GM23338 (cell line): ENCODE data around the gene HDAC9. TPM values are rescaled to one million over a fixed set of nuclear protein-coding genes. Genes with fewer than 3 reads are reported as not detected.
A peak's percentile ranks its signal among the peaks of the same experiment; 100 is the strongest.

Experiments used
- ATAC-seq: fragments of 200-7000 bp; cut with Tn5 transposase; 3 replicates; pipeline ENCODE4 v1.9.1; 2020
- DNase-seq: peaks from one replicate; pipeline ENCODE4 v3.0.0-alpha.2; 2015; ENCODE audit warnings: low spot score
- H2AFZ ChIP-seq: fragments of 200-600 bp; sonication (generic); 2 replicates; pipeline ENCODE4 v1.8.0; 2016; ENCODE audit warnings: antibody characterized with exemption, mild to moderate bottlenecking, moderate library complexity
- H3F3A ChIP-seq: fragments of 200-600 bp; sonication (generic); replicated peaks from 2 replicates; pipeline ENCODE4 v1.8.0; 2017; ENCODE audit warnings: antibody characterized with exemption, mixed run types, low read depth
- H3K27ac ChIP-seq: fragments of 200-600 bp; sonication (generic); 2 replicates; pipeline ENCODE4 v1.6.1; 2016; ENCODE audit warnings: low read depth
- H3K27me3 ChIP-seq: fragments of 200-600 bp; sonication (generic); 2 replicates; pipeline ENCODE4 v1.8.0; 2016; ENCODE audit warnings: mild to moderate bottlenecking, mixed run types, moderate library complexity; ENCODE audit not compliant: insufficient read depth
- H3K36me3 ChIP-seq: fragments of 200-600 bp; sonication (generic); 2 replicates; pipeline ENCODE4 v1.8.0; 2016; ENCODE audit warnings: mild to moderate bottlenecking; ENCODE audit not compliant: insufficient read depth
- H3K4me1 ChIP-seq: fragments of 200-600 bp; sonication (generic); 2 replicates; pipeline ENCODE4 v1.8.0; 2016; ENCODE audit warnings: mild to moderate bottlenecking, moderate library complexity; ENCODE audit not compliant: insufficient read depth
- H3K4me2 ChIP-seq: fragments of 200-600 bp; sonication (generic); 2 replicates; pipeline ENCODE4 v1.7.1; 2017; ENCODE audit warnings: mixed run types
- H3K4me3 ChIP-seq: fragments of 200-600 bp; sonication (generic); 2 replicates; pipeline ENCODE4 v1.6.1; 2016; ENCODE audit warnings: mixed run types
- H3K79me2 ChIP-seq: fragments of 200-600 bp; sonication (generic); replicated peaks from 2 replicates; pipeline ENCODE4 v1.8.0; 2017; ENCODE audit warnings: mild to moderate bottlenecking; ENCODE audit not compliant: insufficient read depth
- H3K9me2 ChIP-seq: fragments of 200-600 bp; sonication (generic); 2 replicates; pipeline ENCODE4 v1.8.0; 2017; ENCODE audit not compliant: insufficient read depth
- H4K20me1 ChIP-seq: fragments of 200-600 bp; sonication (generic); replicated peaks from 2 replicates; pipeline ENCODE4 v1.8.0; 2017; ENCODE audit warnings: mild to moderate bottlenecking; ENCODE audit not compliant: insufficient read depth
- H3K27ac Mint-ChIP-seq: 2 replicates; pipeline ENCODE4 v1.8.0; 2020; ENCODE audit warnings: inconsistent platforms, mild to moderate bottlenecking, moderate library complexity, mixed read lengths
- H3K27me3 Mint-ChIP-seq: 3 replicates; pipeline ENCODE4 v1.8.0; 2022; ENCODE audit warnings: low read depth, mild to moderate bottlenecking, moderate library complexity, mixed read lengths, inconsistent platforms; ENCODE audit not compliant: insufficient read depth, poor library complexity
- H3K36me3 Mint-ChIP-seq: 3 replicates; pipeline ENCODE4 v1.8.0; 2021; ENCODE audit warnings: low read depth, mild to moderate bottlenecking, inconsistent platforms, moderate library complexity, mixed read lengths
- H3K4me1 Mint-ChIP-seq: 3 replicates; pipeline ENCODE4 v1.8.0; 2020; ENCODE audit warnings: mild to moderate bottlenecking, inconsistent platforms, mixed read lengths
- H3K4me3 Mint-ChIP-seq: 3 replicates; pipeline ENCODE4 v1.8.0; 2021; ENCODE audit warnings: moderate library complexity, mild to moderate bottlenecking, inconsistent platforms, mixed read lengths
- H3K9me3 Mint-ChIP-seq: 3 replicates; pipeline ENCODE4 v1.8.0; 2020; ENCODE audit warnings: moderate library complexity, mild to moderate bottlenecking, inconsistent platforms, mixed read lengths
- CREB1 ChIP-seq: fragments of 250-450 bp; sonication (Bioruptor Pico); IDR thresholded peaks from 2 replicates; pipeline ENCODE4 v1.5.0; 2020; ENCODE audit warnings: low read depth, mild to moderate bottlenecking, moderate library complexity
- CTCF ChIP-seq, 2 experiments: fragments of 200-600 bp in 1 of 2; sonication (generic) in 1 of 2; conservative IDR thresholded peaks; 2 replicates each; pipeline versions ENCODE4 v1.5.1 to v1.6.1; 2016 to 2017; ENCODE audit warnings: antibody characterized with exemption in 2 of 2, low read depth in 2 of 2, mild to moderate bottlenecking in 2 of 2, moderate library complexity in 1 of 2
- ETS1 ChIP-seq: IDR thresholded peaks from 2 replicates; pipeline ENCODE4 v1.6.1; 2016; ENCODE audit warnings: antibody characterized with exemption
- EZH2phosphoT487 ChIP-seq: fragments of 200-600 bp; sonication (generic); IDR thresholded peaks from one replicate; pipeline ENCODE4 v1.8.1; 2018; ENCODE audit warnings: antibody characterized with exemption; ENCODE audit not compliant: unreplicated experiment
- JUNB ChIP-seq: IDR thresholded peaks from one replicate; pipeline ENCODE4 v1.6.1; 2016; ENCODE audit warnings: antibody characterized with exemption; ENCODE audit not compliant: unreplicated experiment
- NANOG ChIP-seq: IDR thresholded peaks from 2 replicates; pipeline ENCODE4 v1.6.1; 2016; ENCODE audit warnings: antibody characterized with exemption, borderline replicate concordance
- POLR2AphosphoS5 ChIP-seq: IDR thresholded peaks from 2 replicates; pipeline ENCODE4 v1.6.1; 2016; ENCODE audit warnings: antibody characterized with exemption, low read depth
- ZNF114 ChIP-seq: fragments of 250-450 bp; sonication (Bioruptor Pico); IDR thresholded peaks from 2 replicates; pipeline ENCODE4 v1.5.0; 2020; ENCODE audit warnings: mild to moderate bottlenecking, moderate library complexity
- ZNF462 ChIP-seq: fragments of 250-450 bp; sonication (Bioruptor Pico); IDR thresholded peaks from 2 replicates; pipeline ENCODE4 v1.5.0; 2020; ENCODE audit warnings: mild to moderate bottlenecking, moderate library complexity
- polyA plus RNA-seq: library from polyadenylated mRNA; unstranded; fragments of >200 nt; fragmentation: Nextera tagmentation; extraction: Ambion mirVana; gene quantifications from 2 replicates; pipeline ENCODE4 v1.2.1, GENCODE V29; 2016
- total RNA-seq: library from RNA; depleted of rRNA; stranded (reverse); fragments of >200 nt; shearing (Covaris generic); gene quantifications from 2 replicates; pipeline ENCODE4 v1.2.3, GENCODE V29; 2014

Gene HDAC9
- total and polyA plus RNA-seq, 2 experiments from 2014 or later, result 8.3 to 18.5 TPM

- H3K36me3 ChIP-seq, result no peaks in the 10 kb centered on the region
- H3K4me3 ChIP-seq, result peak overlapping the region; percentile 57
- no peak for DNase-seq
- Mint-ChIP-seq H3K4me1 (peaks cover 59% of the 10 kb centered on the region), H3K27me3 (no peaks in the 10 kb centered on the region), H3K9me3 (no peaks in the 10 kb centered on the region), H3K4me3 (peak overlapping the region; percentile 83), H3K36me3 (no peaks in the 10 kb centered on the region), H3K27ac (no peak overlapping the region)
- no peak overlapping the region for H3K27ac ChIP-seq
- ATAC-seq, result no peak
- H3K4me2 ChIP-seq, result peak overlapping the region; percentile 82
- H2AFZ ChIP-seq, result no peak overlapping the region
- TF ChIP-seq ETS1 (no peak), EZH2phosphoT487 (no peak), CREB1 (CRISPR knock-in tag) (no peak), ZNF462 (CRISPR knock-in tag) (no peak), POLR2AphosphoS5 (no peak), JUNB (no peak), ZNF114 (CRISPR knock-in tag) (no peak), CTCF (conservative IDR thresholded peaks at IDR 0.05; ENCODE audit: low read depth in 2 of 2) (no peak), NANOG (no peak)
- no peaks in the 10 kb centered on the region for H3K27me3 ChIP-seq
- H4K20me1 ChIP-seq, result no peaks in the 10 kb centered on the region
- H3K9me2 ChIP-seq, result no peaks in the 10 kb centered on the region
- H3K79me2 ChIP-seq, result no peaks in the 10 kb centered on the region
- peaks cover 25% of the 10 kb centered on the region for H3K4me1 ChIP-seq
- no peaks in the 10 kb centered on the region for H3F3A ChIP-seq
Measured at GRCh38 chr7:18497082-18497481, 1.5 kb downstream of the HDAC9 start.
